Jurkat, Clone E6-1 (cell line): ENCODE measurements around the gene COPZ1.

ENCODE experiments used
- DNase-seq: peaks from one replicate; pipeline ENCODE4 v3.0.0-alpha.2; 2011; ENCODE audit warnings: low read depth, low spot score
- H3K4me3 ChIP-seq: 2 replicates; pipeline ENCODE4 v1.5.1; 2011; ENCODE audit warnings: mild to moderate bottlenecking, low read length, control low read depth, moderate library complexity

Gene COPZ1

DNA sequence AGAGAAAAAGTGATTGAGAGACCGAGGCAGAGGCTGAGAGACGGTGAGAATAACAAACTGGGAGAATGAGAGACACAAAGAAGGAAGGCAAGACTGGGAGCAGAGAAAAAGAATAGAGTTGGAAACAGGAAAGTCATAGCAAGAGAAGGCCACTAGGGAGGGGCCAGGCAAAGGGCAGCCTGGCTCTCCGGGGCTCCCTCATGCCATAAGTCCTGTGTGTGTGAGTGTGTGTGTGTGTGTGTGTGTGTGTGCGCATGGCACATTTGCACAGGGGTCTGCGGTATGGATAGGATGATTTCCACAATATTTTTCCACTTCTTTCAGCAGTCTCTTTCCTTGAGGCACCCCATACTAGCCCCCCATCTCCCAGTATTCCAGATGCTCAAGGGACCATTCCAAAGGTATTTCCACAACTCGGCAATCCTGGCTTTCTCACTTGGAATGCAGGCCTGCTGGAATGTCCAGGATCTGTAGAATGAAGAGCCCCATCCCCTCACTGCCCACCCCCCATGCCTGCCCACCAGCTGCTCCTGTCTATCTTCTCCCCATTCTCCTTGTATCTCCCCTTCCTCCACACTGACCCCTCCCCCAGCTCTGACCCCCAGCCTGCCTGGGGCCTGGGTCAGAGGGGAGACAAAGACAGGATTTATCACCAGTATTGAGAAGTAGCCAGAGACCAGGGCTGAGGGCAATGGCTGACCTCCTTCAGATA lies 30.3 kb downstream of the COPZ1 start:
- H3K4me3 ChIP-seq: no peak overlapping the region
- no peak for DNase-seq

DNA sequence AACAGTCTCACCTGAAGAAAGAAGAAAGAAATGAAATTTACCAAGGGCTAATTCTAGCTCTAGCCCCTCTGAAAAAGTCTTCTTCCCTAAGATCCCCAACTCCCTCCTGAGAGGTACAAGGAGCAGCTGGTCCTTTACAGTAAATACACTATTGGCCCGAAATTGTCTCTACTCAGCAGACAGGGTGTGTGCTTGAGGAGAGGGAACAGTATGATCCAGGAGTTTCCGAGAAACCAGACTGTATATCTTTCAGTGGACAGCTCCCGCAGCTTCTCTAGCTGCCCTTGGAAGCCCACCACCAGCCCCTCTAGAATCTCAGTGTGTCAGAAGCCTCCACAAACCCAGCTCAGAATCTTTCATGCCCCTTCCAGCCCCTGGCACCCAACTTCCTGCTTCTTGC lies 31.3 kb downstream of the COPZ1 start:
- no peak for DNase-seq
- H3K4me3 ChIP-seq: no peak overlapping the region

DNA sequence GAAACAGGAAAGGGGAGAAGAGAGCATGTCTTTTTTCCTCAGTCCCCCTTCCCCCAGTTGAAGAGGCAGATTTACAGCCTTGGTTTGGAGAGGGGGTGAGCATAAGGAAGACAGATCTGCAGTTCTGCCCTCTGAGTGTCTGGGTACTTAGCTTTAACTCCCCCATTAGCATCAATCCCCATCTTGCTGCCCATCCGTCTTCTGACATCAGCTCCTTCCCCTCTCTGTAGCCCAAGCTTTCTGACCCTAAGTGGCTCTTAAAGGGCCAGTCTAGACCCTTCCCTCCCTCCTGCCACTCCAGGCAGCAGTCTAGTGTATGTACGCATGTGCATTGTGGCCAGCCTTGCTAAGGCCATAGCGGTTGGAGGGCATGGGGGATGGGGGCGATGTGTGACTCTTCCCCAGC lies 32.0 kb downstream of the COPZ1 start:
- no peak for DNase-seq
- no peak overlapping the region for H3K4me3 ChIP-seq

DNA sequence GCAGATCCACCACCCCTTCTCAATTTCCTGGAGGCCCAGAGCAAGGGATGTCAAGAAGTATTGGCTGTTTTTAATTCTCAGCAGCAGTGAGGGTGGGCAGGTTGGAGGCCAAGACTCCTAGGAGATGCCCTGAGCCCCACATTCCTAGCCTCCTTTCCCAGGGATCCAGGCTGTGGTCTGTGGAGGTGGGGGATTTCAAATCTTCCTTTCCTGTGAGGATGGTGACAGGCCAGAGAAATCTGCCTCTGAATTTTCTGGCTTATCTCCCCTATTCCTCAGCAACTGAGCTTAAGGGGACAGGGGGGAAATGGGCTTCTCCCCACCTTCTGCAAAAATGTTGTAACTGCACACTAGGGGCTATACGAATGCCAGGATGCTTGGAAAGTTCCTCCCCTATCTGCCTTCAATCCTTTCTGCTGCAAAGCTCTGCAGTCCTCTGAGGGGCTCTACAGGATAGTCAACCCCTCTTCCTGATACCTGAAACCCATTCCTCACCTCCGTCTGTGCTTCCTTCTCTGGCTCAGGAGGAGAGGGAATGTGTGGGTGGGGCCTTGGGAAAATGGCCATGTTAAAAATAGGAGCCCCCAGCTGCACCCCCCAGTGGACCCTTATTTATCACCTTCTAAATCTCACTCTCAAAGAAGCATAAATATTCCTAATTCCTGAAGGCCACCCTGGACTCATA lies 32.7 kb downstream of the COPZ1 start:
- peak overlapping the region; percentile 85 for H3K4me3 ChIP-seq
- DNase-seq: no peak

DNA sequence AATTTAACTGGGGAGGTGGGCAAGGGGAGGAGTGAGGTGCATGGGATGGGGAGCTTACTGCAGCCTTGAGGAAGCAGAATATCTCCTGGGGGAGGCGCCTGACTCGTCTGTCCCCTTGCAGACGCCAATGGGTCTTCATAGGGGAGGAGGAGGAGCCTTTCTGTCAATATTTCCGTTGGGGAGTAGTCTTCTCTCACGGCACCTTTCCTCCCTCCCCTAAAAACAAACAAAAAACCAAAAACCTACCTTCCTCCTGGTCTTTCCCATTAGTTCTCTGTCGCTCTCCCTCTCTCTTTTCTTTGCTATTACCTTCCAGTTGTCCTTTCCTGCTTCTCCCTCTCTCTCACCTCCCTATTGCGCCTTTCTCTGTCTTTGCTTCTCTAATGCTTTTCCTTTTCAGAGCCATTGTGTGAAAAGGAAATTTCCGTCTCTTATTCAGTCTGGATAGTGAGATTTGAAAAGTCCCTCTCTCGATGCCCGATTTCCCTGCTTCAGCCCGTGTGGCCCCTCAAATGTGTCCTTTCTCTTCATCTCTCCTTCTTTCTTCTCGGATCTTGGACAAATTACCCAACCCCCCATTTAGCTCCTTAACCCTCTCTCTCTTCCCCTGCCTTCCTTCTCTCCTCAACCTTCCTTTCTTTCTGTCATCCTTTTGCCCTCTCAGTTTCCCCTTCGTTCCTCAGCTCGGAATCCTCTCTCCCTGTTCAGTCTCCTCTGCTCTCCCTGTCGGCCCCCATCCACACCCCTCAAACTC lies 33.4 kb downstream of the COPZ1 start:
- H3K4me3 ChIP-seq: peak overlapping the region; percentile 85
- peak; percentile 82 for DNase-seq

DNA sequence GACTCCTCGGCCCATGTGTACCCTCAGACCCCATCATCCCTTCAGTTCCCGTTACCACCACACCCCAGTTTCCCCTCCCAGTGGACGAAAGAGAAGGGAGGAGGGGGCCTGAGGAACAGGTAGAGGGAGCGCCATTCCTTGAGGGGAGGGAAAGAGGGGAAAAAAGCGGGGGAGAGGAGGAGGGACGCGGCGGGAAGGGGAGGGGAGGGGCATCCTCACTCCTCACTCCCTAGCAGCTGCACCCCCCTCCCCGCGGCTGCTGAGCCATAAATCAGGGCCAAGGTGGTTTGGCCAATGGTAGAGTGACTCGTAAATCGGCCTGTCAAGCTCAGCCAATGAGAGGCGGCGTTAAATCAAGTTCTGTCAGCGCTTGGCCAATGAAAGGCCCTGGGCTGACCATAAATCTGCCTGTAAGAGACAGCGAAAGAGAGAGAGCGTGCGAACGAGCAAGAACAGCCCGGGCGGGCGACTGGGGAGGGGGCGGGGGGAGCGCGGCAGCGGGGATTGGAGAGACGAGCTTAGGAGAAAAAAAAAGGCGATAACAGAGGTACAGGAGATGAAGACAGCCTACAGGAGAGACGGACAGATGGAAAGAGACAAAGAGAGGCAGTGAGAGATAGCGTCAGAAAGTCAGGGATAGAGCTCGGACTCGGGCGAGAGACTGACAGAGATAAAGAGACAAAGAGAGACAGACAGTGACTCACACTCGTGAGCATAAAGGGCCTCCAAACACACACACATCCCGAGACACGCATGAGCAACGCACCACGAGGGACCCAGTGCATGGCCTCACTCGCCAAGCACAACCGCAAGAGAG lies 34.2 kb downstream of the COPZ1 start:
- peak overlapping the region; percentile 85 for H3K4me3 ChIP-seq
- DNase-seq: peak; percentile 100

DNA sequence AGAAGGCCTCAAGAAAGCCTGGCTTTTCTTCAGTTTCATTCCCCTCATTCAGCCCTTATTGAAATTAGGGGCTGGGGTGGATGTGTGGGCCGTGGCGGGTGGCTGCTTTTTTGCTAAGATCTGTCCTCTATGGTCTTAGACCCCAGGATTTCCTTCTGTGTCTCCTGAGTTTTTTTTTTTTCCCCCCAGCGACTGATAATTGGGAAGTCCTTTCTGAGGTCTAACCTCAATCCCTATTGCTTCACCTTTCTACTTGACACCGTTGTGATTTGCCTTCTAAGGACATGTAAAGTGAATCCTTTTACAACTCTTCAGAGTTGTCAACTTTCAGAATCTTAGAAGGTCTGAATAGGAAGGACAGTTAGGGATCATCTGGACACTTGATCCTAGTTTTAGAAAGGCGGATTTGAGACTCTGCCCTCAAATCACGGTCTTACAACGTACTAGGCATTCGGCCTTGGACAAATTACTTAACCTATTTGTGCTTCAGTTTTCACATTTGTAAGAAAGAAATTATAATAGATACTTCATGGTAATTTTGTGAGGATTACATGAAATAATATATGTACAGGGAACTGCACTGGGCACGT lies 34.9 kb downstream of the COPZ1 start:
- DNase-seq: no peak
- peak overlapping the region; percentile 85 for H3K4me3 ChIP-seq

DNA sequence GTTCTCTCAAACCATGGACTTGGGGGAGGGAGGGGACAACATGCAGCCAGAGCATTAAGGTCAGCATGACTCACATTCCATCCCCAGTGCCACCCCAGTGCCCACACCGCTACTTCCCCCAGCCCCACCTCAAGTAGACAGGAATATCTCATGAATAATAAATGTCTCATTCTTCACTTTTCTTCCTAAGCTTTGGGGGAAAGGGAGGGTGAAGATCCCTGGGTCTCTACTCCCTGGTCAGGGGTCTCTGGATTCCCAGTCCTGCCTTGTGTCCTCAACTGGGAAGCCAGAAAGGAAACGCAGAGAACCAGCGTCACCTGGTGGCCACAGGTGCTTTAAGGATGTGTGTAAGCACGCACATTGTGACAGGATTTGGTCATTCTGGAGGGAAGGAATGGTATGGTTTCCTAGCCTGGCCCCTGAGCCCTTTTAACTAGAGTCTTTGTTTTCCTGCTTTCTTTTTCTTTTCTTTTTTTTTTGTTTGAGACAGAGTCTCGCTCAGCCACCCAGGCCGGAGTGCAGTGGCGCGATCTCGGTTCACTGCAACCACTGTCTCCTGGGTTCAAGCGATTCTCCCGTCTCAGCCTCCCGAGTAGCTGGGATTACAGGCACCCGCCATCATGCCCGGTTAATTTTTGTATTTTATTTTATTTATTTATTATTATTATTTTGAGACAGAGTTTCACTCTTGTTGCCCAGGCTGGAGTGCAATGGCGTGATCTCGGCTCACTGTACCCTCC lies 36.0 kb downstream of the COPZ1 start:
- H3K4me3 ChIP-seq: no peak overlapping the region
- DNase-seq: peak; percentile 60

DNA sequence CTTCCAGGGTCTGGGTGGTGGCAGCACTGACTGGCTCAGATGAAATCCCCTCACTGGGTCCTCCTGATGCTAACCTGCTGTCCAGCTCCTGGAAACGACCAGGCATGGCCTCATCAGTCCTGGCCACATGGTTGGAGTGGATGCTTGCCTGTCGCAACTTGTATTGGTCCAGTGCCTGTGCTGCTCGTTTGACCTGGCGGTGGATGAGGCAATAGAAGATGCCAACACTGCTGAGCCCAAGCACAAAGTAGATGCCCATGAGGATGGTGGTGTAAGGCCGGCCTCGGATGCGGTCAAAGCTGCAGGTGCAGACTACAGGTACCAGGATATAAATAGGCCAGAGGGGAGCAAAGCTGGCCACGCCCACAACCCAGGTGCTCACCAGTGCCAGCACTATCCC lies 38.1 kb downstream of the COPZ1 start:
- no peak overlapping the region for H3K4me3 ChIP-seq
- no peak for DNase-seq

DNA sequence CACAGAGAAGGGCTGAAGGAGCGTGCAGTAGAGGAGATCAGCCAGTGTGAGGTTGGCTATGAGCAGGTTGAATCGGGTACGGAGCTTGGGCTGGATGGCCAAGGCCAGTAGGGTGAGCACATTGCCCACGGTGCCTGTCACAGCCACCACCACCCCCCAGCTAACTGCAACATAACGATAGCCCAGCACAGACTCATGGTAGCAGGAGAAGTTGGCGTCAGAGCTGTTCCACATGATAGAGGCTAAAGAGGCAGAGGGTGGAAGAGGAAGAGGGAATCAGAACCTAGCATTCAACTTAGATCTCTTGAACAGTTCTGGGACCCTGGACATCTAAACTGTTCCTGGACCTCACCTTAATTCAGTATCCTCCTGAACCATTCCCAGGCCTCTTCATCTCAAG lies 38.7 kb downstream of the COPZ1 start:
- no peak overlapping the region for H3K4me3 ChIP-seq
- DNase-seq: no peak

DNA sequence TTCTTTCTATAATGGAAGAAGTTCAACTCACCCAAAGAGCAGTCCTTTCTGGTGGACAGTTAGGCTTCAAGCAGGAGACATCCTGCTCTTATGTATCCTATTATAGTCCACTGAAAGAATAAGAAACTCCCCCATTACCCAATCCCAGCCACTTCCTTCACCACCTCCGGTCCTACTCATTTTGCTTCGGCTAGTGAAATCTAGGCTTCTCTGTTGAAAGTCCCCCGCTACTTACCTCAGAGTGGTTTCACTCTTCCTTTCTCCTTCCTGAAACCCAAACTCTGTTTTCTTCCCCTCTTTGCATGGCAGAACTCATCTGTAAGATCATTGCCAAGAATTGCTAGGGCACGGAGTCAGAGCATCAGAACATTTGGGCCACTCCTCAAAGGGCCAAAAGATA lies 39.5 kb downstream of the COPZ1 start, which contains the start of gene GPR84:
Gene GPR84 (minus strand): TSS at position 74 of the 400 bp plus-strand sequence. CDS start 635 bp downstream, outside the sequence.
- peak; percentile 46 for DNase-seq
- no peak within 1 kb of the TSS for H3K4me3 ChIP-seq

DNA sequence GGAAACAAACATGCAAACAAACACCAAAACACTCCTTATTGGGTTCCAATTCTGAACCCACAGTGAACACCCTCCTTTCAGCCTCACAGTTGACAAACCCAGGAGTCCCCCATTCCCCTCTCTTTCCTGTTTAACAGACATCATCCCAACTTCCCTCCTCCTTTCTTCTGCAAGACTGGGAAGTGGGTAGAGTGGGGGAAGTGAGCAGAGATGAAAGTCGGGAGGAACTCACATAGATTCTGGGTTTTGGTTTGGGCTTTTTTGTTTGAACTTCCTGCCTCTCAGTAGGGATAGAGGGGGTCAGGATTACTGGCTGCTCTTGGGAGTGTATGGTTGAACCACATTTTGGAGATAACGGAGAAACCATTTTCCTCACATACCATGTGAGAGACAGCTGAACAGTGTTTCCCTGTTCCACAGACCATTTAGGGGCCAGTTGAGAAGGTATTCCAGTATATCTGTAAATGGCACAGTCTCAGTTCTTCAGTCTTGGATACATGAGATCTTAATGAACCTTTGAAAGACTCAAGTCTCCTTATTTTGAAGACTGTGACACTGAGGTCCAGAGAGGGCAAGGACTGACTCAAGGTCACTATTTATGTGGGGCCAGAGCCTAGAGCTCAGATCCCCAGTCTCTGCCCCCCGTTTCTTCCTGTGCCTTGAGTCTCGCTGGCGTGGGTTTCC lies 43.2 kb downstream of the COPZ1 start:
- DNase-seq: no peak
- H3K4me3 ChIP-seq: peak overlapping the region; percentile 32

DNA sequence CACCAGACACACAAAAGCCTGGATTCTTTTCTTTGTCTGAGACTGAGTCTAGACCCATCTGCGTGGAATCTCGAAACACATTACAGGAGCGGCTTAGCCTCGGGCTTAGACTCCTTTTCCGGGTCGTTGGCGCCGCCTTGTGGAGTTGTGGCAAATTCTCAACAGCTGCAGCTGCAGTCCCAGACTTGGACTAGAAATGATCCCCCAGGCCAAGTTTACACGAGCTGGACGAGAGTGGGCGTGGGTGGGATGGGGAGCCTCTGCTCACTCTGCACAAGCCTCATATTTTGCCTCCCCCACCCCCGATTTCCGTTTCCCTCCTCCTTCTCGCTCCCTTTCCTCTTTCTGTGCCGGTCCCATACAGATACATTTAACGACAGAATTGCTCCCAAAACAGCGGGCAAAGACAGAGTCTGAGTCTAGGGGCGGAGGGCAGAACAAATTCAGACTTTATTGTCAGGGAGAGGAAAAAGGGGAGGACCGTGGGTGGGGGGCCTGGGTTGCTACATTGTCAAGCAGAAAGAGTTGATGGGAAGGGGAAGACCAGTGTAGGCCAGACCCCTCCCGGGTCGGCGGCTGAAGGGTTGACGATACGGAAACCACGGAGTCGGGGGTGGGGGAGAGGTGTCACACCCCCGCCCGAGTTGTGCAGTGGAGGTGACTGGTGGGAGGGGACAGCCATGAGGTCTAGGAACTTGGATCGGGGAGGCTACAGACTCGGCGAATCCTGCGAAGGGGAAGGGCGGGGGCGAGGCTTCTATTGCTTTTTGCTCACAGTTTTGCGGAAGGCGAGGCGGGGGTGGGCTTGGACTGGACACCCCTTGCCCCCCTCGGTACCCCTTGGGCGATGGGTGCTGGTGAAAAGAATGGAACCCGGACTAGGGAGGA lies 44.0 kb downstream of the COPZ1 start:
- peak overlapping the region; percentile 32 for H3K4me3 ChIP-seq
- DNase-seq: peak; percentile 84

DNA sequence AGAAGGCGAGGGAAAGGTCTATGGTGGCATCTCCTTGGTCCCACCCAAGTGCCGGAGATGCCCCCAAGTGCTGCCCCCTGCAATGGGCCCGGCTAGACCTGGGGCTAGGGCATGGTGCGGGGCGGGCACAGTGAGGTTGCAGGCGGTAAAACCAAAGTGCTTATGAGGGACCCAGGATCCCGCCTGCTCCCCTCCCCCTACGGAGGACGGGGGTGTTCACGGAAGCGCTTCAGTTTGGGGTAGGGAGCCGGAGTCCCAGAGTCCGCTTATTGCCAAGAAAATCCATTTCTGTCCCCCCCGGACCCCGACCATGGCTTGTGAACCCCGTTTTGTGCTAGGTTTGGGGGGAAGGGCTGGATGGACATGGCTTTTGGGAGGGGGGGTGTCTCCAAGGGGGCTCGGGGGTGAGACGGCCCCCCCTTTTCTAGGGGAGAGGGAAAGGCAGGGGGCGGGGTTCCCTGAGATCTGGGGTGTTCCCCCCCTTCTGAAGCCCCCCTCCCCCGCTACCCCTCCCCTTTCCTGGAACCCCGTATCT lies 44.7 kb downstream of the COPZ1 start:
- H3K4me3 ChIP-seq: no peak overlapping the region
- DNase-seq: no peak

DNA sequence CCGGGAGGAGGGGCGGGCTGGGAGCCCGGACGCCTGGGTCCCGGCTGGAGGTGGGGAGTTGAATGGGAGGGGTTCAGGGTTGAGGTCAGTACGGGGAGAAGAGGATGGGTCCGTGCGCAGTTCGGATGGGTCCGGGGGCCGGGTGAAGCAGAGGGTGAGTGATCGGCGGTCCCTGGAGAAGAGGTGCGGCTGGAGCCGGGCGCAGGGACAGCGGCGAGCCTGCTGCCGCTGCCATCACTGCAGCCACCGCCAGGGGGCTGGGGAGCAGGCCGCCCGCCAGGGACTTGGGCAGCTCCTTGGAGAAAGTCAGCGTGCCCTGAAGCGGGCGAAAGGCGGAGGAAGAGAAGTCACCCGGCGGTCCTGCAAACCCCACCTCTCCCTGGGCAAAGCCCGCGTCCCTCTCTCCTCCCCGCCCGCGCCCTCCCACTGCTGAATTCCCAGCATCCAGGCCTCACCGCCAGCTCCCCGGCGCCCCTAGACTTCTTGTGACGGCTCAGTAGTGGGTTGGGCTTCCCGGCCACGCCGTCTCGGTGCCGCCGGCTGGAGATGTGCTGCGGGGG lies 45.3 kb downstream of the COPZ1 start:
- no peak overlapping the region for H3K4me3 ChIP-seq
- DNase-seq: no peak
